GM23338 (cell line): ENCODE measurements around the gene MSH3. TPM values are rescaled to one million over a fixed set of nuclear protein-coding genes. Genes with fewer than 3 reads are reported as not detected.

ENCODE experiments used
- ATAC-seq: fragments of 200-7000 bp; cut with Tn5 transposase; 3 replicates; pipeline ENCODE4 v1.9.1; 2020
- DNase-seq: peaks from one replicate; pipeline ENCODE4 v3.0.0-alpha.2; 2015; ENCODE audit warnings: low spot score
- H2AFZ ChIP-seq: fragments of 200-600 bp; sonication (generic); 2 replicates; pipeline ENCODE4 v1.8.0; 2016; ENCODE audit warnings: antibody characterized with exemption, mild to moderate bottlenecking, moderate library complexity
- H3F3A ChIP-seq: fragments of 200-600 bp; sonication (generic); replicated peaks from 2 replicates; pipeline ENCODE4 v1.8.0; 2017; ENCODE audit warnings: antibody characterized with exemption, mixed run types, low read depth
- H3K27ac ChIP-seq: fragments of 200-600 bp; sonication (generic); 2 replicates; pipeline ENCODE4 v1.6.1; 2016; ENCODE audit warnings: low read depth
- H3K27me3 ChIP-seq: fragments of 200-600 bp; sonication (generic); 2 replicates; pipeline ENCODE4 v1.8.0; 2016; ENCODE audit warnings: mild to moderate bottlenecking, mixed run types, moderate library complexity; ENCODE audit not compliant: insufficient read depth
- H3K36me3 ChIP-seq: fragments of 200-600 bp; sonication (generic); 2 replicates; pipeline ENCODE4 v1.8.0; 2016; ENCODE audit warnings: mild to moderate bottlenecking; ENCODE audit not compliant: insufficient read depth
- H3K4me1 ChIP-seq: fragments of 200-600 bp; sonication (generic); 2 replicates; pipeline ENCODE4 v1.8.0; 2016; ENCODE audit warnings: mild to moderate bottlenecking, moderate library complexity; ENCODE audit not compliant: insufficient read depth
- H3K4me2 ChIP-seq: fragments of 200-600 bp; sonication (generic); 2 replicates; pipeline ENCODE4 v1.7.1; 2017; ENCODE audit warnings: mixed run types
- H3K4me3 ChIP-seq: fragments of 200-600 bp; sonication (generic); 2 replicates; pipeline ENCODE4 v1.6.1; 2016; ENCODE audit warnings: mixed run types
- H3K79me2 ChIP-seq: fragments of 200-600 bp; sonication (generic); replicated peaks from 2 replicates; pipeline ENCODE4 v1.8.0; 2017; ENCODE audit warnings: mild to moderate bottlenecking; ENCODE audit not compliant: insufficient read depth
- H3K9me2 ChIP-seq: fragments of 200-600 bp; sonication (generic); 2 replicates; pipeline ENCODE4 v1.8.0; 2017; ENCODE audit not compliant: insufficient read depth
- H4K20me1 ChIP-seq: fragments of 200-600 bp; sonication (generic); replicated peaks from 2 replicates; pipeline ENCODE4 v1.8.0; 2017; ENCODE audit warnings: mild to moderate bottlenecking; ENCODE audit not compliant: insufficient read depth
- H3K27ac Mint-ChIP-seq: 2 replicates; pipeline ENCODE4 v1.8.0; 2020; ENCODE audit warnings: inconsistent platforms, mild to moderate bottlenecking, moderate library complexity, mixed read lengths
- H3K27me3 Mint-ChIP-seq: 3 replicates; pipeline ENCODE4 v1.8.0; 2022; ENCODE audit warnings: low read depth, mild to moderate bottlenecking, moderate library complexity, mixed read lengths, inconsistent platforms; ENCODE audit not compliant: insufficient read depth, poor library complexity
- H3K36me3 Mint-ChIP-seq: 3 replicates; pipeline ENCODE4 v1.8.0; 2021; ENCODE audit warnings: low read depth, mild to moderate bottlenecking, inconsistent platforms, moderate library complexity, mixed read lengths
- H3K4me1 Mint-ChIP-seq: 3 replicates; pipeline ENCODE4 v1.8.0; 2020; ENCODE audit warnings: mild to moderate bottlenecking, inconsistent platforms, mixed read lengths
- H3K4me3 Mint-ChIP-seq: 3 replicates; pipeline ENCODE4 v1.8.0; 2021; ENCODE audit warnings: moderate library complexity, mild to moderate bottlenecking, inconsistent platforms, mixed read lengths
- H3K9me3 Mint-ChIP-seq: 3 replicates; pipeline ENCODE4 v1.8.0; 2020; ENCODE audit warnings: moderate library complexity, mild to moderate bottlenecking, inconsistent platforms, mixed read lengths
- EZH2 ChIP-seq: fragments of 200-600 bp; sonication (generic); IDR thresholded peaks from one replicate; pipeline ENCODE4 v1.8.0; 2017; ENCODE audit warnings: antibody characterized with exemption, mild to moderate bottlenecking, low read depth; ENCODE audit not compliant: unreplicated experiment
- JUNB ChIP-seq: IDR thresholded peaks from one replicate; pipeline ENCODE4 v1.6.1; 2016; ENCODE audit warnings: antibody characterized with exemption; ENCODE audit not compliant: unreplicated experiment
- polyA plus RNA-seq: library from polyadenylated mRNA; unstranded; fragments of >200 nt; fragmentation: Nextera tagmentation; extraction: Ambion mirVana; gene quantifications from 2 replicates; pipeline ENCODE4 v1.2.1, GENCODE V29; 2016
- total RNA-seq: library from RNA; depleted of rRNA; stranded (reverse); fragments of >200 nt; shearing (Covaris generic); gene quantifications from 2 replicates; pipeline ENCODE4 v1.2.3, GENCODE V29; 2014
- TF ChIP-seq, protein P1 (sequence below): fragments of 250-450 bp; sonication (Bioruptor Pico); IDR thresholded peaks from 2 replicates; pipeline ENCODE4 v1.5.0; 2020; ENCODE audit warnings: mild to moderate bottlenecking, moderate library complexity

Gene MSH3
- total and polyA plus RNA-seq, 2 experiments from 2014 or later, result 13.3 to 16.6 TPM

DNA sequence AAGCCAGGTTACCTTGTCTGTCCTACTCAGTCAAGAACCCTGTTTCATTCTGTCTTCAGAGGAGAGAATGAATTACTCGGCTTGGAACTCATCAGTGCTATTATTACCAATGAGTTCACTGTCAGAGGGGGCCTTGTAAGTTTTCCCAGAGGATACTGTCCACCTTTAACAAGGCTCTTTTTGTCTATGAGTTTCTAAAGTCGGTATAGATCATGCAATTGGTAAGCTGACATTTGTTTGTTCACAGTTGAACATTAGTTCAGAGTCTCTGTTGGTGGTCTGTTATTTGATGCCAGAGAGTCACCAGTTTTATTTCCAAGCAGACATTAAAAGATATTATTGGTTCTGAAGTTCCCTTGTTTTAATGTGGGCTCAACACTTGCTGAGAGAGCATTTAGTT is 58.5 kb downstream of the MSH3 start (continued):
- TF ChIP-seq, protein P1, sequence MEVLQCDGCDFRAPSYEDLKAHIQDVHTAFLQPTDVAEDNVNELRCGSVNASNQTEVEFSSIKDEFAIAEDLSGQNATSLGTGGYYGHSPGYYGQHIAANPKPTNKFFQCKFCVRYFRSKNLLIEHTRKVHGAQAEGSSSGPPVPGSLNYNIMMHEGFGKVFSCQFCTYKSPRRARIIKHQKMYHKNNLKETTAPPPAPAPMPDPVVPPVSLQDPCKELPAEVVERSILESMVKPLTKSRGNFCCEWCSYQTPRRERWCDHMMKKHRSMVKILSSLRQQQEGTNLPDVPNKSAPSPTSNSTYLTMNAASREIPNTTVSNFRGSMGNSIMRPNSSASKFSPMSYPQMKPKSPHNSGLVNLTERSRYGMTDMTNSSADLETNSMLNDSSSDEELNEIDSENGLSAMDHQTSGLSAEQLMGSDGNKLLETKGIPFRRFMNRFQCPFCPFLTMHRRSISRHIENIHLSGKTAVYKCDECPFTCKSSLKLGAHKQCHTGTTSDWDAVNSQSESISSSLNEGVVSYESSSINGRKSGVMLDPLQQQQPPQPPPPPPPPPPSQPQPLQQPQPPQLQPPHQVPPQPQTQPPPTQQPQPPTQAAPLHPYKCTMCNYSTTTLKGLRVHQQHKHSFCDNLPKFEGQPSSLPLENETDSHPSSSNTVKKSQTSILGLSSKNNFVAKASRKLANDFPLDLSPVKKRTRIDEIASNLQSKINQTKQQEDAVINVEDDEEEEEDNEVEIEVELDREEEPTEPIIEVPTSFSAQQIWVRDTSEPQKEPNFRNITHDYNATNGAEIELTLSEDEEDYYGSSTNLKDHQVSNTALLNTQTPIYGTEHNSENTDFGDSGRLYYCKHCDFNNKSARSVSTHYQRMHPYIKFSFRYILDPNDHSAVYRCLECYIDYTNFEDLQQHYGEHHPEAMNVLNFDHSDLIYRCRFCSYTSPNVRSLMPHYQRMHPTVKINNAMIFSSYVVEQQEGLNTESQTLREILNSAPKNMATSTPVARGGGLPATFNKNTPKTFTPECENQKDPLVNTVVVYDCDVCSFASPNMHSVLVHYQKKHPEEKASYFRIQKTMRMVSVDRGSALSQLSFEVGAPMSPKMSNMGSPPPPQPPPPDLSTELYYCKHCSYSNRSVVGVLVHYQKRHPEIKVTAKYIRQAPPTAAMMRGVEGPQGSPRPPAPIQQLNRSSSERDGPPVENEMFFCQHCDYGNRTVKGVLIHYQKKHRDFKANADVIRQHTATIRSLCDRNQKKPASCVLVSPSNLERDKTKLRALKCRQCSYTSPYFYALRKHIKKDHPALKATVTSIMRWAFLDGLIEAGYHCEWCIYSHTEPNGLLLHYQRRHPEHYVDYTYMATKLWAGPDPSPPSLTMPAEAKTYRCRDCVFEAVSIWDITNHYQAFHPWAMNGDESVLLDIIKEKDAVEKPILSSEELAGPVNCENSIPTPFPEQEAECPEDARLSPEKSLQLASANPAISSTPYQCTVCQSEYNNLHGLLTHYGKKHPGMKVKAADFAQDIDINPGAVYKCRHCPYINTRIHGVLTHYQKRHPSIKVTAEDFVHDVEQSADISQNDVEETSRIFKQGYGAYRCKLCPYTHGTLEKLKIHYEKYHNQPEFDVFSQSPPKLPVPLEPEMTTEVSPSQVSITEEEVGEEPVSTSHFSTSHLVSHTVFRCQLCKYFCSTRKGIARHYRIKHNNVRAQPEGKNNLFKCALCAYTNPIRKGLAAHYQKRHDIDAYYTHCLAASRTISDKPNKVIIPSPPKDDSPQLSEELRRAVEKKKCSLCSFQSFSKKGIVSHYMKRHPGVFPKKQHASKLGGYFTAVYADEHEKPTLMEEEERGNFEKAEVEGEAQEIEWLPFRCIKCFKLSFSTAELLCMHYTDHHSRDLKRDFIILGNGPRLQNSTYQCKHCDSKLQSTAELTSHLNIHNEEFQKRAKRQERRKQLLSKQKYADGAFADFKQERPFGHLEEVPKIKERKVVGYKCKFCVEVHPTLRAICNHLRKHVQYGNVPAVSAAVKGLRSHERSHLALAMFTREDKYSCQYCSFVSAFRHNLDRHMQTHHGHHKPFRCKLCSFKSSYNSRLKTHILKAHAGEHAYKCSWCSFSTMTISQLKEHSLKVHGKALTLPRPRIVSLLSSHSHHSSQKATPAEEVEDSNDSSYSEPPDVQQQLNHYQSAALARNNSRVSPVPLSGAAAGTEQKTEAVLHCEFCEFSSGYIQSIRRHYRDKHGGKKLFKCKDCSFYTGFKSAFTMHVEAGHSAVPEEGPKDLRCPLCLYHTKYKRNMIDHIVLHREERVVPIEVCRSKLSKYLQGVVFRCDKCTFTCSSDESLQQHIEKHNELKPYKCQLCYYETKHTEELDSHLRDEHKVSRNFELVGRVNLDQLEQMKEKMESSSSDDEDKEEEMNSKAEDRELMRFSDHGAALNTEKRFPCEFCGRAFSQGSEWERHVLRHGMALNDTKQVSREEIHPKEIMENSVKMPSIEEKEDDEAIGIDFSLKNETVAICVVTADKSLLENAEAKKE (CRISPR knock-in tag), result no peak

GRCh38 chr5:80713631-80714030 is 59.2 kb downstream of the MSH3 start:
- Histone ChIP-seq H3K4me1 (0 out of 2 replicates have a peak, but pooled peaks cover 5% of the 10 kb centered on the region), H3K79me2 (no peaks in the 10 kb centered on the region), H3K27ac (no peak overlapping the region), H3K36me3 (no peaks in the 10 kb centered on the region), H2AFZ (no peak overlapping the region), H3K9me2 (no peaks in the 10 kb centered on the region), H3F3A (no peaks in the 10 kb centered on the region), H4K20me1 (no peaks in the 10 kb centered on the region), H3K4me2 (no peak overlapping the region), H3K4me3 (no peak overlapping the region), H3K27me3 (no peaks in the 10 kb centered on the region)
- Mint-ChIP-seq H3K4me1 (peaks cover 12% of the 10 kb centered on the region), H3K27me3 (peaks cover 13% of the 10 kb centered on the region), H3K4me3 (no peak overlapping the region), H3K9me3 (no peaks in the 10 kb centered on the region), H3K27ac (no peak overlapping the region), H3K36me3 (peaks cover 18% of the 10 kb centered on the region)
- ATAC-seq (no peak), DNase-seq (no peak)
- TF ChIP-seq JUNB (no peak), EZH2 (no peak)
